ENCODE data around the gene BHLHE40.

- TF ChIP-seq TARDBP (IDR thresholded peaks at IDR 0.05; ENCODE audit: borderline replicate concordance) (no peak), MEF2A (IDR thresholded peaks at IDR 0.05; ENCODE audit: insufficient read depth, low read depth, low read length) (no peak), YY1 (IDR thresholded peaks at IDR 0.05; ENCODE audit: low read depth, low read length) (no peak), MTA2 (IDR thresholded peaks at IDR 0.05; ENCODE audit: low read depth) (no peak)
These were observed 40.8 kb upstream of the BHLHE40 start for GRCh38 chr3:4938281-4938982.

Measured in GM12878 (cell line).